ENCODE data around the gene BEST1.

DNA sequence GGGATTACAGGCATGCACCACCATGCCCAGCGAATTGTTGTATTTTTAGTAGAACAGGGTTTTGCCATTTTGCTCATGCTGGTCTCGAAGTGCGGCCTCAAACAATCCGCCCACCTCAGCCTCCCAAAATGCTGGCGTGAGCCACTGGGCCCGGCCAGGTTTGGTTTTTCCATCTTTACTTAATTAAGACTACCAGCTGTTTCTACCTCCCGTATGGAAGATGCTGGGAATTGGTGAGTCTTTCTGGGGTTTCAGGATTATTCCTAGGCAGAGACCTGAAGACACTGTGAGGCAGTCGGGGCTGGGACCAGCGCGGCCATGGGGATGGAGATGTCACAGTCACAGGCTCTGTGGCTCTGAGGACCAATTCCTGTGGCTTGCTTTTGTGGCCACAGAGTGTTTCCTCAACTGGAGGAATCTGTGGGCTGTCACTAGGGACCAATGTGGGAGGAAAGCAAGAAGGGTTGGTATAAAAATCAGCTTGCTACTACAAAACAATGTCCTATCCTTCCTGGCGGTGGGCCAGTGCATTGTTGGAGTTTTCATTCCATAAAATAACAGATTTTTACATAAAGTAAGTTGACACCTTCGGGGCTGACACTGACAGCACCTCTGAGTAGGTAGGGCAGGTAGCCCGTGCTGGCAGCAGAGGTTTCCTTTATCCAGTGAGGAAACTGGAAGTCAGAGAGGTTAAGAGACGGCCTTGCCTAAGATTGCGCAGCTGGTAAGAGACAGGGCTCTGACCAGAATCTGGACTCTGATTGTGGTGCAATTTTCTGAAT lies 25.7 kb downstream of the BEST1 start:
- TF ChIP-seq EZH2 (optimal IDR thresholded peaks at IDR 0.05; ENCODE audit: low read depth, low read length) = no peak
- TF ChIP-seq, protein P1, sequence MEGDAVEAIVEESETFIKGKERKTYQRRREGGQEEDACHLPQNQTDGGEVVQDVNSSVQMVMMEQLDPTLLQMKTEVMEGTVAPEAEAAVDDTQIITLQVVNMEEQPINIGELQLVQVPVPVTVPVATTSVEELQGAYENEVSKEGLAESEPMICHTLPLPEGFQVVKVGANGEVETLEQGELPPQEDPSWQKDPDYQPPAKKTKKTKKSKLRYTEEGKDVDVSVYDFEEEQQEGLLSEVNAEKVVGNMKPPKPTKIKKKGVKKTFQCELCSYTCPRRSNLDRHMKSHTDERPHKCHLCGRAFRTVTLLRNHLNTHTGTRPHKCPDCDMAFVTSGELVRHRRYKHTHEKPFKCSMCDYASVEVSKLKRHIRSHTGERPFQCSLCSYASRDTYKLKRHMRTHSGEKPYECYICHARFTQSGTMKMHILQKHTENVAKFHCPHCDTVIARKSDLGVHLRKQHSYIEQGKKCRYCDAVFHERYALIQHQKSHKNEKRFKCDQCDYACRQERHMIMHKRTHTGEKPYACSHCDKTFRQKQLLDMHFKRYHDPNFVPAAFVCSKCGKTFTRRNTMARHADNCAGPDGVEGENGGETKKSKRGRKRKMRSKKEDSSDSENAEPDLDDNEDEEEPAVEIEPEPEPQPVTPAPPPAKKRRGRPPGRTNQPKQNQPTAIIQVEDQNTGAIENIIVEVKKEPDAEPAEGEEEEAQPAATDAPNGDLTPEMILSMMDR (IDR thresholded peaks at IDR 0.05; ENCODE audit: low read length) = no peak
